ENCODE measurements around the gene ZRANB3.

DNA sequence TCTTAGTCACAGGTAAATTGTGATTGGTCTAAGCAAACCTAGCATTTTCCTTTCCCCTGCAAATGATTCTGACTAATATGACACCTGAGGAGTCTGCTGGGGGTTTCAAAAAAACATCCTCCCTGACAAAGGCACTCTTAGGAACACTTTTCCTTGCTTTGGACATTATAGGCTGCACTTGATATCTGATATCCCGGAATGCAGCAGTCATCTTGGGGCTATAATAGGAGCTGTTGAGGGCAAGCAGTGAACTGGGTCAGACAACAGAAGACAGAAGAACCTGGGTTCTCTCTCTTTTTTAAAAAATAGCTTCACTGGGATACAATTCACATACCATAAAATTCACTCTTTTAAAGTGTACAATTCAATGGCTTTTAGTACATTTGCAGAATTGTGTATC, 249.6 kb downstream of the ZRANB3 start:
- TF ChIP-seq EZH2 (IDR thresholded peaks at IDR 0.05): no peak
- no peak for TF ChIP-seq FOSL1 (IDR thresholded peaks at IDR 0.05; ENCODE audit: low read depth)
- no peak for TF ChIP-seq CEBPB (IDR thresholded peaks at IDR 0.05; ENCODE audit: low read depth)
- TF ChIP-seq RAD21 (IDR thresholded peaks at IDR 0.05; ENCODE audit: low read depth): no peak
- no peak for TF ChIP-seq SIN3A (IDR thresholded peaks at IDR 0.05; ENCODE audit: low read depth)

All from HCT116 (cell line).